HG02870 (cell line): Measurements from ENCODE around the gene TTBK1.
"Not testable (repeated sequence)": the region's sequence is repeated elsewhere in the genome, so short reads cannot be mapped to it uniquely, and the experiment has no call there.

ENCODE experiments used
- ATAC-seq: cut with Tn5 transposase; IDR thresholded peaks from one replicate; pipeline ENCODE4 v1.9.1; 2021; ENCODE audit warnings: mild to moderate bottlenecking, moderate library complexity; ENCODE audit not compliant: unreplicated experiment

Gene TTBK1

DNA sequence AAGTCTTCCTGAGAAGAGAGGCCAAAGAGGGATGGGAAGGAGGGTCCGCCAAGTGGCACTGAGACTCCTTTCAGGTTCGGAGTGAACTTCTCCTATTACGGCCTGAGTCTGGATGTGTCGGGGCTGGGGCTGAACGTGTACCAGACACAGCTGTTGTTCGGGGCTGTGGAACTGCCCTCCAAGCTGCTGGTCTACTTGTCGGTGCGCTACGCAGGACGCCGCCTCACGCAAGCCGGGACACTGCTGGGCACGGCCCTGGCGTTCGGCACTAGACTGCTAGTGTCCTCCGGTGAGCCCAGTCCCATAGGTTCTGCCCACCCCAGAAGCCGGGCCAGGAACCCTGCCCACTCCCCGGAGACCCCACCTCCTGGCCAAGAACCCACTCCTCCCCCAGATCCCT lies 58.8 kb downstream of the TTBK1 start:
- no peak for ATAC-seq

DNA sequence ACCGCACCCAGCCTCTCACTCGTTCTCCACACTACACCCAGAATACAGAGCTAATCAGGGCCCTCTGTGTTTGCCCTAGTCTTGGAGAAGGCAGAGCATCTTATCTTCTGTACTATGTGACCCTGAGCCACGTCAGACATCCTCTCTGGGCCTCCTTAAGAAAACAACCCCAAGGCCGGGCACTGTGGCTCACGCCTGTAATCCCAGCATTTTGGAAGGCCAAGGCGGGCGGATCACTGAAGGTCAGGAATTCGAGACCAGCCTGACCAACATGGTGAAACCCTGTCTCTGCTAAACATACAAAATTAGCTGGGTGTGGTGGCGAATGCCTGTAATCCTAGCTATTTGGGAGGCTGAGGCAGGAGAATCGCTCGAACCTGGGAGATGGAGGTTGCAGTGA lies 59.7 kb downstream of the TTBK1 start:
- ATAC-seq, result not testable (repeated sequence)

DNA sequence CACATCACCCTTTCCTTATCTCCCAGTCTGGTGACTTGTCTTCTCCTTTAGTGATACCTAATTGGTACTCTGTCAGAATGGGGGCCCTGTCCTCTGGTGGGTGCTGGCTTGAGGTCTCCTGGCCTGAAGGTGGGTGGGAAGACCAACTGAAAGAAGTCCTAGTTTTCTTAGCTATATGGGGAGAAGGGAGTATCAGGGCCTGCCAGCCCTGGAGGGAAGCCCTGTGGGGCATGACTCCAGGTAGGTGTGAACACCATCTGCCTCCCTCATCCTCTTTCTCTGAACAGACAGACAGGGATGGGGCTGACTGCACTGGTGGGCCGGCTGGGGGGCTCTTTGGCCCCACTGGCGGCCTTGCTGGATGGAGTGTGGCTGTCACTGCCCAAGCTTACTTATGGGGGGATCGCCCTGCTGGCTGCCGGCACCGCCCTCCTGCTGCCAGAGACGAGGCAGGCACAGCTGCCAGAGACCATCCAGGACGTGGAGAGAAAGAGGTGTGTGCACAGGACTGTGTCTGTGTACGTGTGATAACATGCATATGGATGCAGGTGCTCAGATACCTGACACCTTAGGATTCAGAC lies 60.6 kb downstream of the TTBK1 start:
- no peak for ATAC-seq

DNA sequence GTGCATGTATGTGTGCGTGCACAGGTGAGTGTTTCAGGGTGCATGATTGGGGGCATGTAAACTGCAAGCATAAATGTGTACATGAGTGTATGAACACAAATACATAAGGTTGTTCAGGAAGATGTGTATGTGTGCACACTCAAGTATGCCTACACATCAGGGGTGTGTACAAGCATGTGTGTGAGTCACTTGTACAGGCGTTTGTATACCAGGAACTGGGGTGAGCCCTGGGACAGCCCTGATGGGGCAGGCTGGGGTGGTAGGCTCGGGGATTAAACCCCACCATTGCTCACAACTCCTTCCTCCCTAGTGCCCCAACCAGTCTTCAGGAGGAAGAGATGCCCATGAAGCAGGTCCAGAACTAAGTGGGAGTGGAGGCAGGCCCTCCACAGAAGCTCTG lies 61.1 kb downstream of the TTBK1 start:
- ATAC-seq, result no peak

DNA sequence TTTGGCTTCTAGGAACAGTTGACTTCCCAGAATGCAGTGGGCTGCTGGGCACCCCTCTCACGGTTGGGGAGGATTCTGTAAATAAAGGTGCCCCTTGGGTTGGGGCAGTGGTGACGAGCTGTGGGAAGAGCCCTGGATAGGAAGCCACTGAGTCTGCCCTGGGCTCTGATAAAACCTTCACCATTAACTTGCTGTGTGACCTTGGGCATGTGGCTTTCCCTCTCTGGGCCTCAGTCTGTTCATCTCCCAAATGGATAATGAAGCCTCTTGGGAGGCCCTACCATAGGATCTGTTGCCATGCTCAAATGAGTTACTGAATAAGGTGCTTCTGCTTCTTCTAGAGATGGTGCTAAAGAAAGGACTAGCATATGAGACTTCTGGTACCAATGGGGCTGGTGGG lies 61.6 kb downstream of the TTBK1 start:
- ATAC-seq, result no peak

DNA sequence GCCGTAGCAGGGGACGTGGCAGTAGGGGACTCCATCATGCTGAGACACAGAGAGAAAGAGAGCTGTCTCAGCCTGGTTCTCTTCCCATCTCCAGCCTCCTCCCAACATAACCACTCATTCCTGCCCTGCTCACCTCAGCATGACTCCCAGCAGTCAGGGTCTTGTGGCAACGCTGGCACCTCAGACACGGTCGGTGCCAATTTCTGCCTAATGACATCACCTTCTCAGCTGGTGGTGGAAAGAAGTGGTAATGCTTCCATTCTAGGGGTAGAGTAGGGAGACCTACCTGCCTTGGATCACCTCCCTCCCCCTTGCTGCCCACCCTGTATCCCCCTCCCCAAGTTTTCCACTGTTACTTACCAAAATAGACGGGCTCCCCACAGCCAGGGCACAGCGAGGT lies 62.8 kb downstream of the TTBK1 start:
- ATAC-seq, result no peak

DNA sequence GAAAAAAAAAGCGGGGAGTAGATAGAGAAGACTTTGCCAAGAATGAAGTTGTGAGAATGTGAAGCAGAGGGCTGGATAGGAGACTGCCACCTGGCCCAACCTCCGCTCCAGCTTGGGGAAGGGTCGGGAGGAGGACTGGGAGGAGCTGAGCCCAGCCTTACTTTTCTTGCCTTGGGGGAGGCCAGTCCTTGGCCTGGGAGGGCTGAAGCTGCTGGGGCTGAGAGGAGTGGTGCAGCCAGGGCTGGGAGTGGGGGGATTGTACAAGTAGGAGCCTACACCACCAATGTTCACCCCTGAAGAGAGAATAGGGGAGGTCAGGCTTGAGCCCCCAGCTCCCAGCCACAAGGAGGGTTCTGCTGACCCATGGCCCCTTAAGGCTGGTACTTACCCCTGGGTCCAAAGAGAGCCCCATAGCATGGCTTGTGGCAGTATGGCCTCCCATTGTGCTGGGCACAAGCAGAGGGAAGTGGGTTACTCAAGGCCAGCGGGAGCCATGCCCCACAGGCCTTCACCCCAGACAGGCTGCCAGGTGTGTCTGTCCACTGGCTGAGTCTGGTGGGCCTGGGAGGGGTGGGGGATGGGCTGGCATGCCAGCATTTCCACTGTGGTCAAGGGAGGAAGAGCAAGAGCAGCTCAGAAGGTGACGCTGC lies 64.3 kb downstream of the TTBK1 start:
- ATAC-seq, result no peak

DNA sequence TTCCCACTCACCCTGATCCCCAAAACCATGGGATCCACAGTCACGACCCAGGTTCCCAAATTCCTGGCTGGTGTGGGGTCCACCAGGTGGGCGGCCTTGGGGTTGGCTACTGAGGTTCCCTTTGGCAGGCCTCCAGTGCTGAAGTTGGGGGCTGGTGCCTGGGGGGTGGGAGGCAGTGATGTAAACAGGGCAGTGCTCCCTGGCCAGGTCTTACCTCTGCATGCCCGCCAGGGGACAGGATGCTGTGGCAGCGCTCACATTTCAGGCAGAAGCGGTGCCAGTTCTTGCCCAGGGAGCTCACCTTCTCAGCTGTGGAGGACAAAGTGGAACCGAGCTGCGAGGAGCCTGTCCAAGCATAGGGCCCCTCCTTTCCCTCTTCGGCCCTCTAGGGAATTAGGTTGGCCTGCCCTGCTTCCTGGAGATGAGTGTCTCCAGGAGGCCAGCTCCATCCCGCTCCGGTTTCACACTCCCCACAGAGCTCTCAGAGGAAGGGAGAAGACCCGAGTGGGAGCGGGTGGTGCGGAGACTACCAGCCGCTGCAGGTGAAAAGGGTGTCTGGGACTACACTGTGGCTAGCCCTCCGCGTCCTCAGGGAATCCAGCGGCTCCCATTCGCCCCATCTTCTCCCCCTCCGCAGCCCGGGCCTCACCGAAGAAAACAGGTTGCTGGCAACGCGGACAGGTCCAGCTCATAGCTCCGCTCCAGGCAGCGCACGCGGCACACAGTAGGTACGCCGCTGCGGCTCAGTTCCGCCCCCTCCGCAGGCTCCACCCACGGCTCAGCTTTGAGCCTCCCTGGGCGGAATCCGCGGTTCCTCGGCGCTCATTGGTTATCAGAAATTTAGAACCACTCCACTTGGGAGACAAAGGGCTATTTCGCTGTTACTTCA lies 65.1 kb downstream of the TTBK1 start, which contains the start of gene CRIP3:
Gene CRIP3 (minus strand): TSS at position 726 of the 889 bp plus-strand sequence. CDS start 34 bp downstream, at position 692.
- ATAC-seq, result peak; percentile 42

DNA sequence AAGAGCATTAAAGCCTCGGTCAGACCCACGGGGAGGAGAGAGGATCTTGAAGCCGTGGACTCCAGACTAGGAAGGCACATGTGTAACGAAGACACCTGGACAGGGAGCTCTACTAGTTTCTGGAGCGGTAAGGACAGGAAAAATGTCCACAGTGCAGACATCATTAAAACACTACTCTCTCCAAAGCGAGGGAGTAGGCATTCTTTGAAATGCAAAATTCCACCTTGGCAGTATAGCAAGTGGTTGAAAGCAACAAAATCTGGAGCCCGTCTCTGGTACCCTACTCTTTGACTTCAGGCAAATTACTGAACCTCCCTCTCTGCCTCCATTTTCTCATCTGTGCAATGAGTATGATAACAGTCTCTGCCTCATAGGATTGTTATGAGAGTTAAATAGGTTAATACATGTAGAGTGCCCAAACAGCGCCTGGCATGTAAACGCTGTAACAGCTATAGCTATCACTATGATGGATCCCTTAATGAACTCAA lies 65.8 kb downstream of the TTBK1 start:
- ATAC-seq, result no peak

DNA sequence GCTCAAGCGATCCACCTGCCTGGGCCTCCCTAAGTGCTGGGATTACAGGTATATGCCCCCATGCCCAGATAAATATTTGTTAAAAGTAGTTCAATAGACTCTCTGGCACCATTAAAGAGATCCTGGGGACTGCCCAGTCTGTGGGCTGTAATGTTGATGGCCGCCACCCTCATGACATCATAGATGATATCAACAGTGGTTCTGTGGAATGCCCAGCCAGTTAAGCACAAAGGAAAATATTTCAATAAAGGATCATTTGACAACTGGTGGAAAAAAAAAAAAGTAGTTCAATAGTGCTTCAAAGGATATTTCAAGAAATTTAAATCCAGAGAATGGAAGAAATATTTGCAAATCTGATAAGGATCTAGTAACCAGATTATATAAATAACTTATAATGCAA lies 66.9 kb downstream of the TTBK1 start:
- ATAC-seq, result no peak

DNA sequence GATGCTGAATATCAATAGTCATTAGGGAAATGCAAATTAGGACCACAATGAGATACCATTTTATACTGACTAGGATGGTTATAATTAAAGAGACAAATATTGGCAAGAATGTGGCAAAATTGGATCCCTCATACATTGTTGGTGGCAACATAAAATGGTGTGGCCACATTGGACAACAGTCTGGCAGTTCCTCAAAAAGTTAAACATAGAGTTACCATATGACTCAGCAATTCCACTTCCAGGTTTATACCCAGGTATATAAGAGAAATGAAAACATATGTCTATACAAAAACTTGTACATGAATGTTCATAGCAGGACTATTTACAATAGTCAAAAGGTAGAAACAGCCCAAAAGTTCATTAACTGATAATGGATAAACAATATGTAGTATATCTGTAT lies 67.3 kb downstream of the TTBK1 start:
- ATAC-seq, result no peak

DNA sequence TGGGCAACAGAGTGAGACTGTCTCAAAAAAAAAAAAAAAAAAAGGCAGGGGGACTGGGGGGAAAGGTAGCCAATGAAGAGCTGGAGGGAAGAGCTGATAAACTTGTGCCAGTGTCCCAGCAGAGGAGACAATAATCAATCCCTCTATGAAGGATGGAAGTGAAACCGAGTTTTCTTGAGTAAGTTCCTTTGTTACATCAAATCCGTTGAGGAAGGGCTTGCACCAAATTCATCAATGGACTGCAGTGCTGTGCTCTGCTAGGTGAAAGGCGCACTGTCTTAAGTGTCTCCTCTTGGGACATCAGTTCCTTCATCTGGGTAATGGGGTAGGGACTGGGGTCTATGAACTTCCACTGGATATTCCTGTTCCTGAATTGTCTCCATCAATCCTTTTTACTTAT lies 68.4 kb downstream of the TTBK1 start:
- ATAC-seq, result no peak

DNA sequence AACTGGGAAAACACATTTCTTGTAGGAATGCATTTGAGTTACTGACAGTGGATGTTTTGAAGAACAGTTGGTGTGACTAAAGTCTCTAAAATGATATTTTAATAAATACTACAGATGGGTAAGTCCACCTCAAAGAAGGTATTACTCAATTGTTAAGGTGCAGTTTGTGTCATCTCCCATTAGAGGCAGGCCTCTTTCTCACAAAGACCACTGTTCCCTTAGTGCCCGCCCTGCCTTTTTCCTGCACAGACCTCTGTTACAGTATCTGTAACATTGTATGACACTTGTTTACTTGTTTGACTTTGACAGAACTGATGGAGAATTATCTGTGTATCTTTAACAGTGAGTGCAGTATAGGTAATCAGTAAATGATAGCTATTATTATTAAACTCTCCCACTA lies 70.5 kb downstream of the TTBK1 start:
- no peak for ATAC-seq

DNA sequence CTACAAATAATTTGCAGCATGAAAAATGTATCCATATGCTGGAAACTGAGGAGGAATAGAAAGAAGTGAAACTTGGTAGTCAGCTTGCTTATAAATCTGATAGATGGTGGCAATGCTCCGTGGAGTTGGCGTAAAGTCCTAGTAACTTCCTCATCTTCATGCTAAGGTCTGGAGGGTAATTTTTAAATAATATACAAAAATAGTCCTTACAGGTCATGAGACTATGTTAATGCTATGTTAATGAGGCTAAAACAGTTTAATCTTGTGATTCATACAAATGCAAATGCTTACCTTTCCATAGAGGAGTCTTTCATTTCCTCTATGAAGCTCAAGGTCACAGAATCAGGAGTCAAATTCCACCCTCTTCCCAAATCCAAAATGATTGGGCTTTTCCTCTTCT lies 74.7 kb downstream of the TTBK1 start:
- ATAC-seq, result no peak

DNA sequence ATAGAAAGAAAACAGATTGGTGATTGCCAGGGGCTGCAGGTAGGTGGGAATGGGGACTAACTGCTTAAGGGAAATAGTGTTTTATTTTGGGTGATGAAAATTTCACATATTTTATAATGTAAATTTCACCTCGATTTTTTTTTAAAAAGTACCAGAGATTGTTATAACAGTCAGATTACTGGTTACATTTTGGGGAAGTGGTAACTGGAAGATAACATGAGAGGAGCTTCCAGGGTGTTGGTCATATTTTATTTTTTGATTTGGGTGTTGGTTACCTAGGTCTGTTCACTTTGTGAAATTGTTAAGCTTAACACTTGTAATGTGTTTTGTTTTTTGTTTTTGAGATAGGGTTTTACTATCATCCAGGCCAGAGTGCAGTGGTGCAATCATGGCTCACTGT lies 82.6 kb downstream of the TTBK1 start:
- ATAC-seq, result no peak

DNA sequence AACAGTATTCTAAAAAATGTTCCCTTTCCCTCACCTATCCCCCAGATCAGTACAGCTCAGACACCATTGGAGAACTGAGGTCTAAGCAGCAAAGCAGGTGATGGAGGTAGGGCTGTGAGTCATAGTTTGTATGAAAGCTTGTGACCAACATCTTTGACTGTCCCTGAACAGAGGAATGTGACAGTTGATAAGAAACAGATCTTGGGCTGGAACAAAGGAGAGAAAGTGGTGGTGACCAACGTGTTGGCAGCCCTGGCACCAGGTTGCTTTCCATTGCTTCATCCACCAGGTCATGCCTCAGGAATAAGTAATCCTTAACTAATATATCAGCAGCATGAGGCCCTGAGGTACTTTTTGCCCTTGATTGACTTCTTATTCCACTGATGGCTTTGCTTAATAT lies 85.2 kb downstream of the TTBK1 start:
- ATAC-seq, result no peak

DNA sequence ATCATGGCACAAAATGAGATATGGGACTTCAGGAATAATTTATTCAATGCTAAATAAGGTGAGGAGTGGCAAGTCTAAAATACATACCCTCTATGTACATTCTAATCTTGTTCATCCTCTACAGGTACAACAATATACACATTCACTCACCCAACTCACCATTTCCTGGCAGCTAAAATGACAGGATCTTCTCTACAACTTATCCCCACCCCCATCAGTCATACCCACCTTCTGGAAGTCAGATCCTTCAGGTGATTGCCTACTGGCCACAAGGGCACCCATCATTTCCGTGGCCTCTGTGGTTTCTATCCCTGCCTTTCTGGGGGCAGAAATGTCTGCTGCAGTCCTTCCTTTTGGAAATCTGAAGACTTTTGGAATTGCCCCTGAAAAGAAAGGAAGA lies 88.2 kb downstream of the TTBK1 start:
- ATAC-seq, result no peak

DNA sequence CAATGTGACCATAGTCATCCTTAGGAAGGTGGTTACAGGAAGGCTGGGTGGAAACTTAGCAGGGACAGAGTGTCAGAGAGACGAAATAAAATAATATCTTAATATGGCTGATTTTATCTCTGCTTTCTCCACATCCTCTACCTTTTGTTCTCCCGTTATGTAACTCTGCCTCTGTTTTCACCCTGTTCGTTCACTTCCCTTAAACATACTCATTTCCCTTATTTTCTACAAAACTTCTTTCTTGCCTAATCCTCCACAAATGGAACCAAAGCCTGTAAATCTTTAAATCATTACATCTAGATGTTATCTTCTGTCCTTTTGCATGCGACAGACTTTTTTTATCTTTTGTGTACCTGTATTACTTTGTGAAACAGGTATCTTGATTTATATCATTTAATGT lies 88.6 kb downstream of the TTBK1 start:
- no peak for ATAC-seq

DNA sequence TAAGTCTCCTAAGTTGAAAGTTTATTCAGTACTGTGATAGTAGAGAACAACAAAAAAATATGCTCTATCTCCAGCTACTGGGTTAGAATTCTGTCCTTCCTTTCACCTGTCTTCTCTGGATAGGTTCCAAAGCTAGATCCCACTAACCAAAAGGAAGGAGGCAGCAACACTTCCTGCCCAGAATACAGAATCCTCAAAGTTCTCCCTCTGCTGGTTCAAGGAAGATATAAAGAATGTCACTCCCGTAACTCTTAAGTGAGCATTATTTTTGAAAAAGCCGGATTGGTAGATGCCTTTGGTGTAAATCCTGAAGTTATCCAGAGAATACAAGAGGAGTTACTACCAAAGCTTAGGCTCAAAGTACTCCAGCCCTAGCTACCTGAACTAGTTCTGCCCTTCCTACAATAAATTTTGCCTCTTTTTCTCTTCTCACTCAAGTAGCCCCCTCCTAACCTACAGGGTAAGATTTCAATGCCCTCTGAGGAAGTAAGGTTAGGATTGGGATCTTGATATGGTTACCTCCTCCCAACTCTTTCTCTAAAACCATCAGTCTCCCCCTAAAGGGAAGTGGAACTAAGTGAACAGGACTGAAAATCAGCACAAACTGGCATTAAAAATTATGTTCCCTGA lies 91.3 kb downstream of the TTBK1 start:
- no peak for ATAC-seq

DNA sequence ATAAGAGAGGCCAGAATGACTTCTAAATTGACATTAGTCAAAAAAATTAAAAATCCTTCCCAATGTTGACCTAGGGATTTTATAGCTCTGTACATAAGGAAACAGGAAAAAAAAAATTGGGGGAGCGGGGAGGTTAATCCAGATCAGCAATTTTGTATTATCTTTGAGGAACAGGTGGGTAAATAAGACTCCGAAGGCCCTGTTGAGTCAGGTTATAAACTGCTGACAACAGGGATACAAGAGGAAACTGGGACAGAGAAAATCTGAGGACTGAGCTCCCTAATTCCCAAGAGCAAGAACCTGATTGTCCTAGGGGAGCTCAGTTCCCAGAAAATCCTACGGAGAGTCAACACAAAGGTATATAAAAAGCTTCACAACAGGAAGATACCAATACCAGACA lies 92.2 kb downstream of the TTBK1 start:
- ATAC-seq, result no peak

DNA sequence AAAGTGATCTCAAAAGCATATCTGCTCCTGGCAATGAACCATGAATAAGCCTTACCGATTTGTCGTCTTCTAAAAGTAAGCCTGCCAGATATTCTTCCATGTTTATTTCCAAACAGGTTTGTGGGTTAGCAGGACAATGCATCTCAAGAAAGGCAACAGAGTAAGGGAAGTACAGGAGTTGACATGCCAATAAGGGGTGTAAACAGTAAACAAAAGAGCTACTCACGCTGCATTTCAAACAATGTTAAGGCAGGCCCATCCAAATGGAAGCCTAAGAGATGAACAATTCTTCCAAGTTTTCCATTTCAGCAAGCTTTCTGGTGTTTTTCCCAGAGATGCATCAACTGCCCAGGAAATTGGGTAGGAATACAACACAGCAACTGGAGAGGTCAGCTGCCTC lies 93.1 kb downstream of the TTBK1 start:
- ATAC-seq, result no peak
